Uterus (tissue), 2 donors: ENCODE data around the gene ST6GALNAC5.

ENCODE experiments used
- POLR2A ChIP-seq, 2 donors: fragments of 450-650 bp; IDR thresholded peaks; one replicate each; pipeline ENCODE4 v1.6.1; 2016; ENCODE audit warnings: antibody characterized with exemption in 2 of 2, mild to moderate bottlenecking in 1 of 2, moderate library complexity in 1 of 2
- TF ChIP-seq, protein P1 (sequence below), 4 experiments: fragments of 200-600 bp in 2 of 4; fragments of 450-650 bp in 2 of 4; sonication (generic) in 2 of 4; IDR thresholded peaks; one replicate each; pipeline ENCODE4 v1.5.1; 2016 to 2019; ENCODE audit warnings: antibody characterized with exemption in 4 of 4, mild to moderate bottlenecking in 2 of 4, moderate library complexity in 1 of 4

- TF ChIP-seq, protein P1, sequence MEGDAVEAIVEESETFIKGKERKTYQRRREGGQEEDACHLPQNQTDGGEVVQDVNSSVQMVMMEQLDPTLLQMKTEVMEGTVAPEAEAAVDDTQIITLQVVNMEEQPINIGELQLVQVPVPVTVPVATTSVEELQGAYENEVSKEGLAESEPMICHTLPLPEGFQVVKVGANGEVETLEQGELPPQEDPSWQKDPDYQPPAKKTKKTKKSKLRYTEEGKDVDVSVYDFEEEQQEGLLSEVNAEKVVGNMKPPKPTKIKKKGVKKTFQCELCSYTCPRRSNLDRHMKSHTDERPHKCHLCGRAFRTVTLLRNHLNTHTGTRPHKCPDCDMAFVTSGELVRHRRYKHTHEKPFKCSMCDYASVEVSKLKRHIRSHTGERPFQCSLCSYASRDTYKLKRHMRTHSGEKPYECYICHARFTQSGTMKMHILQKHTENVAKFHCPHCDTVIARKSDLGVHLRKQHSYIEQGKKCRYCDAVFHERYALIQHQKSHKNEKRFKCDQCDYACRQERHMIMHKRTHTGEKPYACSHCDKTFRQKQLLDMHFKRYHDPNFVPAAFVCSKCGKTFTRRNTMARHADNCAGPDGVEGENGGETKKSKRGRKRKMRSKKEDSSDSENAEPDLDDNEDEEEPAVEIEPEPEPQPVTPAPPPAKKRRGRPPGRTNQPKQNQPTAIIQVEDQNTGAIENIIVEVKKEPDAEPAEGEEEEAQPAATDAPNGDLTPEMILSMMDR (IDR thresholded peaks at IDR 0.05), result no peak
- TF ChIP-seq POLR2A (IDR thresholded peaks at IDR 0.05), result no peak
Measured at GRCh38 chr1:76925825-76926224, 58.5 kb downstream of the ST6GALNAC5 start.
